ENCODE results near the gene CDH26.

The CDH26 gene

GRCh38 chr20:59937150-59937549 is 21.1 kb upstream of the CDH26 start:
- Mint-ChIP-seq H3K27ac (no peak overlapping the region), H3K9me3 (no peaks in the 10 kb centered on the region), H3K27me3 (no peaks in the 10 kb centered on the region), H3K4me1 (peaks cover 29% of the 10 kb centered on the region), H3K4me3 (no peak overlapping the region), H3K36me3 (peaks cover 8% of the 10 kb centered on the region)
- ATAC-seq, result no peak

GRCh38 chr20:59938221-59938620 is 20.0 kb upstream of the CDH26 start:
- no peaks in the 10 kb centered on the region for H3K27me3 Mint-ChIP-seq
- peaks cover 8% of the 10 kb centered on the region for H3K36me3 Mint-ChIP-seq
- H3K4me1 Mint-ChIP-seq, result peaks cover 29% of the 10 kb centered on the region
- H3K9me3 Mint-ChIP-seq, result no peaks in the 10 kb centered on the region
- ATAC-seq, result no peak
- peak overlapping the region; percentile 68 for H3K4me3 Mint-ChIP-seq
- peak overlapping the region; percentile 50 for H3K27ac Mint-ChIP-seq

- ATAC-seq, result no peak
- H3K4me3 Mint-ChIP-seq, result peak overlapping the region; percentile 68
- peaks cover 29% of the 10 kb centered on the region for H3K4me1 Mint-ChIP-seq
- no peaks in the 10 kb centered on the region for H3K27me3 Mint-ChIP-seq
- H3K36me3 Mint-ChIP-seq, result peaks cover 8% of the 10 kb centered on the region
- peak overlapping the region; percentile 50 for H3K27ac Mint-ChIP-seq
- H3K9me3 Mint-ChIP-seq, result no peaks in the 10 kb centered on the region
Observed at GRCh38 chr20:59938696-59939051, 19.5 kb upstream of the CDH26 start.

- no peak for ATAC-seq
- Mint-ChIP-seq H3K27ac (peak overlapping the region; percentile 98), H3K4me1 (peaks cover 23% of the 10 kb centered on the region), H3K27me3 (no peaks in the 10 kb centered on the region), H3K4me3 (peak overlapping the region; percentile 96), H3K9me3 (no peaks in the 10 kb centered on the region), H3K36me3 (peaks cover 10% of the 10 kb centered on the region)
Observed at GRCh38 chr20:59939052-59939878, 19.0 kb upstream of the CDH26 start.

- Mint-ChIP-seq H3K27me3 (no peaks in the 10 kb centered on the region), H3K36me3 (peaks cover 15% of the 10 kb centered on the region), H3K4me3 (peak overlapping the region; percentile 96), H3K27ac (peak overlapping the region; percentile 98), H3K9me3 (no peaks in the 10 kb centered on the region), H3K4me1 (peaks cover 21% of the 10 kb centered on the region)
- ATAC-seq, result peak; percentile 45
Observed at GRCh38 chr20:59939879-59940128, 18.4 kb upstream of the CDH26 start.

- Mint-ChIP-seq H3K4me3 (peak within 1 kb of the TSS; percentile 96), H3K4me1 (peaks cover 21% of the 10 kb centered on the region), H3K27ac (peak within 1 kb of the TSS; percentile 98), H3K27me3 (no peaks in the 10 kb centered on the region), H3K36me3 (peaks cover 17% of the 10 kb centered on the region), H3K9me3 (no peaks in the 10 kb centered on the region)
- peak; percentile 98 for ATAC-seq
Observed at GRCh38 chr20:59940129-59940955, 17.9 kb upstream of the CDH26 start, which contains the start of the genes FAM217B and PPP1R3D. FAM217B (plus strand) TSS chr20:59940389; CDS start chr20:59943944, 3,555 bp downstream. PPP1R3D (minus strand) TSS chr20:59940305; CDS start chr20:59939931, 374 bp downstream.

- Mint-ChIP-seq H3K4me3 (peak overlapping the region; percentile 96), H3K27me3 (no peaks in the 10 kb centered on the region), H3K36me3 (peaks cover 17% of the 10 kb centered on the region), H3K9me3 (no peaks in the 10 kb centered on the region), H3K27ac (peak overlapping the region; percentile 98), H3K4me1 (peaks cover 21% of the 10 kb centered on the region)
- no peak for ATAC-seq
Observed at GRCh38 chr20:59940956-59941294, 17.3 kb upstream of the CDH26 start.

- Mint-ChIP-seq H3K27ac (no peak overlapping the region), H3K9me3 (no peaks in the 10 kb centered on the region), H3K27me3 (no peaks in the 10 kb centered on the region), H3K4me1 (peaks cover 21% of the 10 kb centered on the region), H3K36me3 (peaks cover 17% of the 10 kb centered on the region), H3K4me3 (no peak overlapping the region)
- ATAC-seq, result no peak
Observed at GRCh38 chr20:59942245-59942644, 16.0 kb upstream of the CDH26 start.

GRCh38 chr20:59944726-59945125 is 13.5 kb upstream of the CDH26 start:
- no peak for ATAC-seq
- Mint-ChIP-seq H3K4me1 (peaks cover 20% of the 10 kb centered on the region), H3K27ac (no peak overlapping the region), H3K27me3 (no peaks in the 10 kb centered on the region), H3K36me3 (peaks cover 9% of the 10 kb centered on the region), H3K4me3 (no peak overlapping the region), H3K9me3 (no peaks in the 10 kb centered on the region)

- no peak overlapping the region for H3K27ac Mint-ChIP-seq
- H3K27me3 Mint-ChIP-seq, result no peaks in the 10 kb centered on the region
- H3K4me3 Mint-ChIP-seq, result no peak overlapping the region
- H3K9me3 Mint-ChIP-seq, result no peaks in the 10 kb centered on the region
- ATAC-seq, result no peak
- H3K36me3 Mint-ChIP-seq, result peaks cover 9% of the 10 kb centered on the region
- H3K4me1 Mint-ChIP-seq, result peaks cover 20% of the 10 kb centered on the region
Observed at GRCh38 chr20:59945175-59945574, 13.0 kb upstream of the CDH26 start.

- Mint-ChIP-seq H3K9me3 (no peaks in the 10 kb centered on the region), H3K4me3 (no peak overlapping the region), H3K4me1 (peaks cover 20% of the 10 kb centered on the region), H3K36me3 (peaks cover 9% of the 10 kb centered on the region), H3K27ac (no peak overlapping the region), H3K27me3 (no peaks in the 10 kb centered on the region)
- no peak for ATAC-seq
Observed at GRCh38 chr20:59945731-59946130, 12.5 kb upstream of the CDH26 start.

- Mint-ChIP-seq H3K36me3 (peaks cover 9% of the 10 kb centered on the region), H3K4me1 (peaks cover 9% of the 10 kb centered on the region), H3K4me3 (no peak overlapping the region), H3K27ac (no peak overlapping the region), H3K27me3 (no peaks in the 10 kb centered on the region), H3K9me3 (no peaks in the 10 kb centered on the region)
- ATAC-seq, result no peak
Observed at GRCh38 chr20:59947376-59947775, 10.8 kb upstream of the CDH26 start.

GRCh38 chr20:59948212-59948611 is 10.0 kb upstream of the CDH26 start:
- peaks cover 9% of the 10 kb centered on the region for H3K36me3 Mint-ChIP-seq
- peaks cover 9% of the 10 kb centered on the region for H3K4me1 Mint-ChIP-seq
- no peaks in the 10 kb centered on the region for H3K9me3 Mint-ChIP-seq
- H3K27me3 Mint-ChIP-seq, result no peaks in the 10 kb centered on the region
- H3K27ac Mint-ChIP-seq, result peak overlapping the region; percentile 89
- no peak for ATAC-seq
- no peak overlapping the region for H3K4me3 Mint-ChIP-seq

- H3K36me3 Mint-ChIP-seq, result peaks cover 9% of the 10 kb centered on the region
- H3K4me1 Mint-ChIP-seq, result peaks cover 9% of the 10 kb centered on the region
- ATAC-seq, result peak; percentile 48
- H3K27ac Mint-ChIP-seq, result peak overlapping the region; percentile 89
- H3K4me3 Mint-ChIP-seq, result peak overlapping the region; percentile 60
- no peaks in the 10 kb centered on the region for H3K27me3 Mint-ChIP-seq
- no peaks in the 10 kb centered on the region for H3K9me3 Mint-ChIP-seq
Observed at GRCh38 chr20:59948828-59949720, 9.1 kb upstream of the CDH26 start.

GRCh38 chr20:59949911-59950310 is 8.3 kb upstream of the CDH26 start:
- H3K27ac Mint-ChIP-seq, result no peak overlapping the region
- peaks cover under 1% of the 10 kb centered on the region for H3K36me3 Mint-ChIP-seq
- H3K4me1 Mint-ChIP-seq, result peaks cover 9% of the 10 kb centered on the region
- no peak overlapping the region for H3K4me3 Mint-ChIP-seq
- no peaks in the 10 kb centered on the region for H3K9me3 Mint-ChIP-seq
- ATAC-seq, result no peak
- no peaks in the 10 kb centered on the region for H3K27me3 Mint-ChIP-seq

All from stimulated activated memory B cell treated with anti-CD40 and anti-IgM and Interleukin-4, amounts not matched to agents 10 μg/mL and 1 μg/mL and 100 μg/mL, for 72 hours (primary cell).